GM12872 (cell line): Measurements from ENCODE around the gene CCL23.

Experiments
- CTCF ChIP-seq: IDR thresholded peaks from 3 replicates; pipeline ENCODE4 v1.5.1; 2011; ENCODE audit warnings: low read depth, mild to moderate bottlenecking, low read length, moderate library complexity; ENCODE audit not compliant: insufficient read depth

Gene CCL23

GRCh38 chr17:35963663-35964062 lies 54.1 kb downstream of the CCL23 start:
- no peak for TF ChIP-seq CTCF
